GM19035 (cell line): ENCODE results near the gene EPB42.

Experiments used
- ATAC-seq: cut with Tn5 transposase; IDR thresholded peaks from one replicate; pipeline ENCODE4 v1.9.1; 2021; ENCODE audit not compliant: unreplicated experiment

Gene EPB42

DNA sequence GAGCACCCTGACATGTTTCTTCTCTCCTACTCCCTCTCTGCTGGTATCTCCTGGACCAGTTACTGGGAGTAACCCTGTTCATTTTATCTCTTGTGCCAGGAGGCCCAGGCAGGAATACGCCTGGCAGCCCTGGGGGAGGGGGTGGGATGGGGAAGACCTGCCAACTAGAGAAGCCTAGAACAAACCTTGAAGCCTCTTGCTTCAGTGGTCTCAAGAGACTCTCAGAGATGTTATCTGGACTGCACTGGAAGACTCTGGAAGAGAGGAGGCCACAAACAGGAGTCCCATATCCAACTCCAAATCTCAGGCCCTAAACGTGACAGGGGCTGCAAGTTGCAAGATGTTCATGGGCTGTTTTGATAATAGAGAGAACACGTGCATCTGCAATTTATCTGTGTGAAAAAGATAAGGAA lies at the start of gene EPB42:
Gene EPB42 (minus strand): TSS at position 28 of the 413 bp plus-strand sequence. CDS start 193 bp downstream, outside the sequence.
- ATAC-seq: no peak

GRCh38 chr15:43270113-43270665 lies 49.4 kb upstream of the EPB42 start:
- ATAC-seq: no peak

- ATAC-seq: no peak
Measured at GRCh38 chr15:43268111-43269105, 47.6 kb upstream of the EPB42 start.

GRCh38 chr15:43267439-43267838 lies 46.6 kb upstream of the EPB42 start:
- no peak for ATAC-seq

DNA sequence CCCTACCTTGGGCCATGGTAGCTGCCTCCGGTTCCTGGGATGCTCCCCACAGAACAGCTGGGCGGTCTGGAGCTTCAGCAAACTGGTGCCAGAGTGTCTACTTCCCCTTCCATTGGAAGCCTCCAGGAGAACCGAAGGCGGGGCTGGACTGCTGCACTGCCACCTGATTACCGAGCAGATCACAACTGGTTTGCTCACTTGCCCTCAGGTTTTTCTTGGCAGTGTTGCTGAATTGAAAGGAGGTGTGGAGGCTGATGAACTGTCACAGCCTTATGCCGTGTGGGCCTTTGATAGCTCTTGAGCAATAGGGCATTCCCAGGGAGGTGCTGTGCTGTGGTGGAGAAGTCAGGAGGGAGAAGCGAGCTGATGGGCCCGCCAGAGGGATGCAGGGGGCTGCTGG lies 46.0 kb upstream of the EPB42 start, which contains the start of gene TGM5:
Gene TGM5 (minus strand): TSS at position 95 of the 400 bp plus-strand sequence. CDS start 79 bp downstream, at position 16.
- ATAC-seq: no peak

- ATAC-seq: no peak
Measured at GRCh38 chr15:43266386-43266785, 45.6 kb upstream of the EPB42 start.

- no peak for ATAC-seq
Measured at GRCh38 chr15:43260011-43260615, 39.3 kb upstream of the EPB42 start.

DNA sequence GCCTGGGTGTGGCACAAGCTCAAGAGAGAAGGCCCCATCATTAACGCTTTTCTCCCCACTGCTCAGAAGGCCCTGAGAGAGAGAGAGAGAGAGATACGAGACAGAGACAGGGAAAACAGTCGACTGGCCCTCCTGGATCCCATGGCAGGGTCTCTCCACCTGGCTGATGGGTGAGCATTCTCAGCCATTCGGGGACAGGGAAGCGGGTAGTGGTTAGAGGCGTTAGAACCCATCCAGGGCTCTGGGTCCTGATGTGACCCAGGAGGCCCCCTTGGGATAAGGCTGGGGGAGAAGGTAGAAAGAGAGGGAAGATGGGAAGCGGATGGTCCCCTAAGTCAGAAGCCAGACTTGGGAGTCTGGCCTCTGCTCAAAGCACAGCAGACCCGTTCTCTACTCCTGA lies 38.0 kb upstream of the EPB42 start:
- no peak for ATAC-seq

GRCh38 chr15:43256341-43256740 lies 35.5 kb upstream of the EPB42 start:
- ATAC-seq: no peak

GRCh38 chr15:43255376-43255775 lies 34.6 kb upstream of the EPB42 start:
- no peak for ATAC-seq

- ATAC-seq: peak; percentile 41
Measured at GRCh38 chr15:43253431-43254403, 32.9 kb upstream of the EPB42 start.

GRCh38 chr15:43251871-43252250 lies 31.0 kb upstream of the EPB42 start:
- ATAC-seq: no peak

GRCh38 chr15:43251185-43251870 lies 30.5 kb upstream of the EPB42 start:
- no peak for ATAC-seq

DNA sequence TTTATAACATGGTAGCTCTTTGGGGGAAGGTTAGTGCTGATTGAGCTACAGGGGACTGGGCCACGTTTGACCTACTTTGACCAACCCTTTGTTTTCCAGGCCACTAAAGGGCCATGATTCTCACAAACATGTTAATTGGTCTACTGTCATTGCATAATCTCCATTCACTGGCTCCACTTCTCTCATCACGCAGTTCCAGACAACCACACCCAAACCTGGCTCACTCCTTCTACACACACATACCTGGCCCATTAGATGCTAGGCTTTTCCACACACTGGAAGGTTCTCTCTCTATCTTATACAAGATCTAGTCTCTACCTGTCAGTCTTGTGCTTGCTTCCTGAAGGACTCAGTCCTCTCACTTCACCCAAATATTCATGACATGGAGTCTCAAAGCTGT lies 30.0 kb upstream of the EPB42 start:
- no peak for ATAC-seq

DNA sequence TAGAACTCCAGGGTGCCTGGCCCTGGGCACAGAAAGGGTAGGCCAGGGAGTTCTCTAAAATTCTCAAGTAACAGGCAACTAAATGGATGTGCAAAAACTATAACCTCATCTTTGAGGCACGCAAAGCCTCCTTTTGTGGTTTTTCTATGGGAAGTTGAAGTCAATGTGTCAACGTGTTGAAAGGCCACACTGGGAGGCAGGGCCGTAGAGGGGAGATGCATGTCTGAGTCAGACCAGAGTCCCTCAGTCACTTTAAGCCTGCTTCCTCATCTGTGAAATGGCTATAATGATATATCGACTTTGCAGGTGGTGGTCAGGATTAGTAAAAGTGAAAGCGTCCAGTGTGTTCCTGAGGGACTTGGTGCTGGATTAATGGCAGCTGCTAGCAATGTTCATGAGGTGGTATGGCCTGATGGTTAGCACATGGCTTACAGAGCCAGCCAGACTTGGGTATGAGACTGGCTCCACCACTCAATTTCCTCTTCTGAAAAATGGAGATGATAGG lies 28.9 kb upstream of the EPB42 start:
- no peak for ATAC-seq

DNA sequence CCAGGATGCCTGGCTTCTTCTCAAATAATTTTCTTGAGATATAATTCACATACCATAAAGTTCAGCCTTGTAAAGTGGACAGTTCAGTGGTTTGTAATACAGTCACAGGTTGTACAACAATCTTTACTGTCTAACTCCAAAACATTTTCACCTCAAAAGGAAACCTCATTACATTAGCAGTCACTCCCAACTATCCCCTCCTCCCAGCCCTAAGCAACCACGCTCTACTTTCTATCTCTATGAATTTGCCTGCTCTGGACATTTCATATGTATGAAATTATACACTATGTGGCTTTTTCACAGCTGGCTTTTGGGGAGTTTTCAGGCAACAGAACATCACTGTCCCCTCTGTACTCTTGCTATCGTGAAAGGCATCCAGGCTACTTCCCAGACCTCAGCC lies 28.4 kb upstream of the EPB42 start:
- ATAC-seq: no peak

- no peak for ATAC-seq
Measured at GRCh38 chr15:43246261-43246774, 25.5 kb upstream of the EPB42 start.

DNA sequence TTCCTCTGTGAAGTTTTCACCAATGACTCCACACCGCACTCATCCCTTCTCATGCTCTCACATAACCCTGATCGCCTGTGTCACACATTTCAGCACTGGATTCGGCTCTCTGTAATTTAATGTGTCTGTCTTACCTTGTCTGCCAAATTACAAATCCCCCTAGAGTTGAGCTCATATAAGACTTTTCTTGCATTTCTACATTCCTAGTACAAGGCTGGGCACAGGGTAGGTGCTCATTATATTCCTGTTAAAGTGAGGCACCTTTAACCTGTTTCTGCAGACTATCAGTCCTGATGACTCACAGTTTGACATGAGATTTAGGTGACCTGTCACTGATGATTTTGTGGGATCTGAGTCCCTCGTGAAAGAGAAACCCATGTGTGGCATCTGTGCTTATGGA lies 23.3 kb upstream of the EPB42 start:
- no peak for ATAC-seq

DNA sequence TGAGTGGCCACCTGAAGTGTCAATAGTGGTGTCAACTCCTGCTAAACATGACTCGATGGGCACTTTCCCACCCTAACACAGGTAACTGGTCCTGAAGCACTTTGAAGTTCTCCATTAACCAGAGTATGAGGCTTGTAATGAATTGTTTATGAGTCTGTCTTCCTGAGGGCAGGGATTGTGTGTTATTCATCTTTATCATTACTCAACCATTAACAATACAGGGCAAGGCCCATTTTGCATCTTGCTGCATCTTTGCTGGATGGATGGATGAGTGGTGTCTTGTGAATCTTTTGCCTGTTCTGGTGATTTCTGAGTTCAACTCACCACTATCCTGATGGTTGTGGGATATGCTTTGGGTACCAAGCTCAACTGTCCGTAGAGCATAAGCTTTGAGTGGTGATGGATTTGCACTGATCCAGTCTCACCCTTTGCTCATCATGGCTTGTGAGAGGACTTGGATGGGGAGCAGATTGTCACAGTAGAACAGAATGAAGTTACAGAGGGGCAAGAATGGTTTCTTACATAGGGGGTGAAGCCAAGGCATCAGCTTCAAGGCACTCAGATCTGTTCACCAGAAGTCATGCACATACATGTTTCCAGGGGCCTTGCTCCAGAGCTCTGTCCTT lies 22.3 kb upstream of the EPB42 start:
- ATAC-seq: no peak
